ENCODE data around the gene GPR4.

Gene GPR4

DNA sequence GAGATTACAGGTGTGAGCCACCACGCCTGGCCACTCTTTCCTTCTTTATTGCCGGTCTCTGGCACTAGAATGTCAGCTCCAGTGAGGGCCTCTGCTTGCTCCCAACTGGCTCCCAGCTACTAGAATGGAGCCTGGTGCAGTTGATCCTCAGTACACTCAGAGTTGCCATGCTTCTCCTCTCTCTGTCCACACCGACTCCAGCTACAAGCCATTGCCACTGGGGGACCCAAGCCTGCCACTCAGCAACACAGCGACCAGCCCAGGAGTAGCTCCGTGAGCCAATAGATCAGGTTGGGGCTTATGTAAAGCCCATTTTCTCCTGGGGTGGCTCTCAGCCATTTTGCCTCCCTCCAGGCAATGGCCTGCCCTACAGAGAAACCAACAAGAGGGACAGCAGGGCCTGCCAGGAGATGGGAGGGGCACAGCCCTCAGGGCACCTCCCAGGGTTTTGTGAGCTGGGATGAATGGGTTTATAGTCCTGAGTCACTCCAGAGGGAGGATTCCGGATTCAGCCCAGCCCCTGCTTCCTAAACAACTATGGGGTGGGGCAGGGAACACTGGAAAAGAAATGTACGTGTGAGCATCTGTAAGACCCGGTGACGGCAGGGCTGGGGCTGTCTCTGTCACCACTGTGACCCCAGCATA is 53.9 kb downstream of the GPR4 start:
- no peak for DNase-seq (ENCODE audit: low spot score)

DNA sequence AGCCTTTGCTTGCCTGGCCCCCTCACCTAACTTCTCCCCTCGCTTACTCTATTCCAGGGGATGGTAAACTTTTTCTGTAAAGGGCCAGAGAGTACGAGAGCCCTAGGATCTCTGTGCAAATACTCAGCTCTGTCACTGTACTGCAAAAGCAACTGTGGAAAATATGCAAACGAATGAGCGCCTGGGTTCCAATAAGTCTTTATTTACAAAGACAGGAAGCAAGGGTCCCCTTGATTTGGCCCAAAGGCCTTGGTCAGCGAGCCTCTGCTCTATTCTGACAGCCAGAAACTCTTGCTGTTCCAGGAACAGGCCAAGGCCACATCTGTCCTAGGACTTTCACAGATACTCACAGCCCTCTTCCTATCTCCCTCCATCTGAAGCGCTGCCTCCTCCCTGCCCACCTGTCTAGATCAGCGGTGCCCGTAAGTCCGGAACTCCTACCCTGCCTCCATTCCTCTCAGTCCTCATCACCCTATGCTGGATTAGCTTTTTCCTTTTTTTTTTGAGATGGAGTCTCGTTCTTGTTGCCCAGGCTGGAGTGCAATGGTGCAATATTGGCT is 54.7 kb downstream of the GPR4 start:
- no peak for DNase-seq (ENCODE audit: low spot score)

GRCh38 chr19:45542234-45542668 is 59.8 kb downstream of the GPR4 start:
- no peak for DNase-seq (ENCODE audit: low spot score)
